HepG2 (cell line): Measurements from ENCODE around the gene ZCCHC8. TPM values are rescaled to one million over a fixed set of nuclear protein-coding genes. Genes with fewer than 3 reads are reported as not detected.

Source experiments
- FOXO1 ChIP-seq: sonication (generic); formaldehyde crosslinking; IDR thresholded peaks from 2 replicates; pipeline ENCODE4 v1.4.0; 2020; ENCODE audit warnings: missing genetic modification reagents
- GATAD2A ChIP-seq: IDR thresholded peaks from 2 replicates; pipeline ENCODE4 v1.6.1; 2016
- IKZF1 ChIP-seq: fragments of 450-650 bp; IDR thresholded peaks from 2 replicates; pipeline ENCODE4 v1.7.1; 2016
- KDM4B ChIP-seq: sonication (generic); formaldehyde crosslinking; IDR thresholded peaks from 2 replicates; pipeline ENCODE4 v1.4.0; 2020; ENCODE audit warnings: missing genetic modification reagents
- KDM5B ChIP-seq: sonication (generic); formaldehyde crosslinking; IDR thresholded peaks from 2 replicates; pipeline ENCODE4 v1.4.0; 2020; ENCODE audit warnings: missing genetic modification reagents, mild to moderate bottlenecking, borderline replicate concordance
- MED1 ChIP-seq: sonication (generic); formaldehyde crosslinking; IDR thresholded peaks from 2 replicates; pipeline ENCODE4 v1.4.0; 2020; ENCODE audit warnings: missing genetic modification reagents
- PAX8 ChIP-seq: sonication (generic); formaldehyde crosslinking; IDR thresholded peaks from 2 replicates; pipeline ENCODE4 v1.8.0; 2022; ENCODE audit warnings: mild to moderate bottlenecking, missing genetic modification reagents, borderline replicate concordance
- PRMT3 ChIP-seq: sonication (generic); formaldehyde crosslinking; IDR thresholded peaks from 2 replicates; pipeline ENCODE4 v1.8.1; 2022; ENCODE audit warnings: low read depth, mild to moderate bottlenecking, moderate library complexity, missing genetic modification reagents, borderline replicate concordance
- RARA ChIP-seq: IDR thresholded peaks from 2 replicates; pipeline ENCODE4 v1.6.1; 2016; ENCODE audit warnings: missing genetic modification reagents, missing compliant biosample characterization
- REL ChIP-seq: sonication (generic); formaldehyde crosslinking; conservative IDR thresholded peaks from 2 replicates; pipeline ENCODE4 v1.8.0; 2022; ENCODE audit warnings: mild to moderate bottlenecking, missing genetic modification reagents, moderate library complexity
- SAP130 ChIP-seq: IDR thresholded peaks from 2 replicates; pipeline ENCODE4 v1.6.1; 2016; ENCODE audit warnings: low read depth
- SMC3 ChIP-seq: IDR thresholded peaks from 2 replicates; pipeline ENCODE4 v1.6.1; 2011; ENCODE audit warnings: low read length, improper control_type of control experiment
- TOE1 ChIP-seq: sonication (generic); formaldehyde crosslinking; IDR thresholded peaks from 2 replicates; pipeline ENCODE4 v1.4.0; 2020; ENCODE audit warnings: mild to moderate bottlenecking, missing genetic modification reagents
- ZNF282 ChIP-seq: fragments of 450-650 bp; IDR thresholded peaks from 2 replicates; pipeline ENCODE4 v1.6.1; 2018; ENCODE audit not compliant: partially characterized antibody
- ZNF460 ChIP-seq: sonication (generic); formaldehyde crosslinking; IDR thresholded peaks from 2 replicates; pipeline ENCODE4 v1.5.1; 2020; ENCODE audit warnings: missing genetic modification reagents, mild to moderate bottlenecking, borderline replicate concordance
- polyA plus RNA-seq, 8 experiments: library from polyadenylated mRNA; depleted of rRNA in 3 of 8; stranded (reverse) in 7 of 8; unstranded in 1 of 8; fragments of >200 nt; fragmentation: Illumina TruSeq in 4 of 8; extraction: Trizol in 4 of 8; gene quantifications; 2 replicates each; pipeline versions ENCODE4 v1.2.1 to v1.2.3, GENCODE V29; 2011 to 2016; ENCODE audit warnings: low read depth in 4 of 8, missing spikeins in 1 of 8, mixed read lengths in 1 of 8; ENCODE audit not compliant: insufficient read depth in 1 of 8
- total RNA-seq, 5 experiments: library from RNA; depleted of rRNA; stranded (reverse); fragments of >200 nt; fragmentation: Illumina TruSeq; extraction: Trizol; gene quantifications; 2 replicates each; pipeline ENCODE4 v1.2.3, GENCODE V29; 2016; ENCODE audit warnings: low read depth in 1 of 5
- TF ChIP-seq, protein P1 (sequence below): sonication (generic); formaldehyde crosslinking; IDR thresholded peaks from 2 replicates; pipeline ENCODE4 v1.4.0; 2020; ENCODE audit warnings: missing genetic modification reagents
- TF ChIP-seq, protein P2 (sequence below): IDR thresholded peaks from 2 replicates; pipeline ENCODE4 v1.6.1; 2018; ENCODE audit warnings: missing genetic modification reagents
- TF ChIP-seq, protein P3 (sequence below): sonication (generic); formaldehyde crosslinking; IDR thresholded peaks from 2 replicates; pipeline ENCODE4 v1.9.0; 2021; ENCODE audit warnings: missing genetic modification reagents, mild to moderate bottlenecking, borderline replicate concordance
- TF ChIP-seq, protein P4 (sequence below): sonication (generic); formaldehyde crosslinking; IDR thresholded peaks from 2 replicates; pipeline ENCODE4 v1.5.1; 2020; ENCODE audit warnings: mild to moderate bottlenecking, missing genetic modification reagents, borderline replicate concordance

ZCCHC8 gene
- total and polyA plus RNA-seq, 2 of the 13 experiments (the other 11 are each of a cell fraction or from before 2014, with no cell fraction given): 18.6 to 20.9 TPM

DNA sequence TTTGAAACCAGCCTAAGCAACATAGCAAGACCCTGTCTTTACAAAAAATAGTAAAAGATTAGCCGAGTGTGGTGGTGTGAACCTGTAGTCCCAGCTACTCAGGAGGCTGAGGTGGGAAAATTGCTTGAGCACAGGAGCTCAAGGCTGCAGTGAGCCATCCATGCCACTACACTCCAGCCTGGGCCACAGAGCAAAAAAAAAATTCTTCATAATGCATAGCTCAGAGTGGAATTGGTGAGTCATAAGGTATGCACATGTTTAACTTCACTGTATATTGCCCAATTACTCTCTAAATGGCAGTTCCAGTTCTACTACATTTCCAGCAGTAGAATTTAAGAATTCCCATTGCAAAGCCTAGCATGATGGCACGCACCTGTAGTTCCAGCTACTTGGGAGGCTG lies 51.4 kb downstream of the ZCCHC8 start (continued):
- TF ChIP-seq, protein P1, sequence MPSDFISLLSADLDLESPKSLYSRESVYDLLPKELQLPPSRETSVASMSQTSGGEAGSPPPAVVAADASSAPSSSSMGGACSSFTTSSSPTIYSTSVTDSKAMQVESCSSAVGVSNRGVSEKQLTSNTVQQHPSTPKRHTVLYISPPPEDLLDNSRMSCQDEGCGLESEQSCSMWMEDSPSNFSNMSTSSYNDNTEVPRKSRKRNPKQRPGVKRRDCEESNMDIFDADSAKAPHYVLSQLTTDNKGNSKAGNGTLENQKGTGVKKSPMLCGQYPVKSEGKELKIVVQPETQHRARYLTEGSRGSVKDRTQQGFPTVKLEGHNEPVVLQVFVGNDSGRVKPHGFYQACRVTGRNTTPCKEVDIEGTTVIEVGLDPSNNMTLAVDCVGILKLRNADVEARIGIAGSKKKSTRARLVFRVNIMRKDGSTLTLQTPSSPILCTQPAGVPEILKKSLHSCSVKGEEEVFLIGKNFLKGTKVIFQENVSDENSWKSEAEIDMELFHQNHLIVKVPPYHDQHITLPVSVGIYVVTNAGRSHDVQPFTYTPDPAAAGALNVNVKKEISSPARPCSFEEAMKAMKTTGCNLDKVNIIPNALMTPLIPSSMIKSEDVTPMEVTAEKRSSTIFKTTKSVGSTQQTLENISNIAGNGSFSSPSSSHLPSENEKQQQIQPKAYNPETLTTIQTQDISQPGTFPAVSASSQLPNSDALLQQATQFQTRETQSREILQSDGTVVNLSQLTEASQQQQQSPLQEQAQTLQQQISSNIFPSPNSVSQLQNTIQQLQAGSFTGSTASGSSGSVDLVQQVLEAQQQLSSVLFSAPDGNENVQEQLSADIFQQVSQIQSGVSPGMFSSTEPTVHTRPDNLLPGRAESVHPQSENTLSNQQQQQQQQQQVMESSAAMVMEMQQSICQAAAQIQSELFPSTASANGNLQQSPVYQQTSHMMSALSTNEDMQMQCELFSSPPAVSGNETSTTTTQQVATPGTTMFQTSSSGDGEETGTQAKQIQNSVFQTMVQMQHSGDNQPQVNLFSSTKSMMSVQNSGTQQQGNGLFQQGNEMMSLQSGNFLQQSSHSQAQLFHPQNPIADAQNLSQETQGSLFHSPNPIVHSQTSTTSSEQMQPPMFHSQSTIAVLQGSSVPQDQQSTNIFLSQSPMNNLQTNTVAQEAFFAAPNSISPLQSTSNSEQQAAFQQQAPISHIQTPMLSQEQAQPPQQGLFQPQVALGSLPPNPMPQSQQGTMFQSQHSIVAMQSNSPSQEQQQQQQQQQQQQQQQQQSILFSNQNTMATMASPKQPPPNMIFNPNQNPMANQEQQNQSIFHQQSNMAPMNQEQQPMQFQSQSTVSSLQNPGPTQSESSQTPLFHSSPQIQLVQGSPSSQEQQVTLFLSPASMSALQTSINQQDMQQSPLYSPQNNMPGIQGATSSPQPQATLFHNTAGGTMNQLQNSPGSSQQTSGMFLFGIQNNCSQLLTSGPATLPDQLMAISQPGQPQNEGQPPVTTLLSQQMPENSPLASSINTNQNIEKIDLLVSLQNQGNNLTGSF (CRISPR knock-in tag): no peak
- TF ChIP-seq KDM4B (no peak), SMC3 (0 out of 2 replicates have a peak, but pooled peaks have one; percentile 2), RARA (peak; percentile 20; the same call in 1 of the 2 replicates), MED1 (0 out of 2 replicates have a peak, but pooled peaks have one; percentile 17), PRMT3 (CRISPR knock-in tag) (no peak), TOE1 (CRISPR knock-in tag) (no peak), FOXO1 (CRISPR knock-in tag) (no peak), PAX8 (CRISPR knock-in tag) (no peak), REL (CRISPR knock-in tag) (no peak), SAP130 (CRISPR knock-in tag) (peak; percentile 42; the same call in 1 of the 2 replicates), ZNF282 (no peak), GATAD2A (CRISPR knock-in tag) (peak; percentile 12; the same call in 1 of the 2 replicates), ZNF460 (CRISPR knock-in tag) (peak; percentile 94), KDM5B (CRISPR knock-in tag) (no peak), IKZF1 (no peak)
- TF ChIP-seq, protein P2, sequence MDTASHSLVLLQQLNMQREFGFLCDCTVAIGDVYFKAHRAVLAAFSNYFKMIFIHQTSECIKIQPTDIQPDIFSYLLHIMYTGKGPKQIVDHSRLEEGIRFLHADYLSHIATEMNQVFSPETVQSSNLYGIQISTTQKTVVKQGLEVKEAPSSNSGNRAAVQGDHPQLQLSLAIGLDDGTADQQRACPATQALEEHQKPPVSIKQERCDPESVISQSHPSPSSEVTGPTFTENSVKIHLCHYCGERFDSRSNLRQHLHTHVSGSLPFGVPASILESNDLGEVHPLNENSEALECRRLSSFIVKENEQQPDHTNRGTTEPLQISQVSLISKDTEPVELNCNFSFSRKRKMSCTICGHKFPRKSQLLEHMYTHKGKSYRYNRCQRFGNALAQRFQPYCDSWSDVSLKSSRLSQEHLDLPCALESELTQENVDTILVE (CRISPR knock-in tag): no peak
- TF ChIP-seq, protein P3, sequence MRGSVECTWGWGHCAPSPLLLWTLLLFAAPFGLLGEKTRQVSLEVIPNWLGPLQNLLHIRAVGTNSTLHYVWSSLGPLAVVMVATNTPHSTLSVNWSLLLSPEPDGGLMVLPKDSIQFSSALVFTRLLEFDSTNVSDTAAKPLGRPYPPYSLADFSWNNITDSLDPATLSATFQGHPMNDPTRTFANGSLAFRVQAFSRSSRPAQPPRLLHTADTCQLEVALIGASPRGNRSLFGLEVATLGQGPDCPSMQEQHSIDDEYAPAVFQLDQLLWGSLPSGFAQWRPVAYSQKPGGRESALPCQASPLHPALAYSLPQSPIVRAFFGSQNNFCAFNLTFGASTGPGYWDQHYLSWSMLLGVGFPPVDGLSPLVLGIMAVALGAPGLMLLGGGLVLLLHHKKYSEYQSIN (CRISPR knock-in tag): no peak
- TF ChIP-seq, protein P4, sequence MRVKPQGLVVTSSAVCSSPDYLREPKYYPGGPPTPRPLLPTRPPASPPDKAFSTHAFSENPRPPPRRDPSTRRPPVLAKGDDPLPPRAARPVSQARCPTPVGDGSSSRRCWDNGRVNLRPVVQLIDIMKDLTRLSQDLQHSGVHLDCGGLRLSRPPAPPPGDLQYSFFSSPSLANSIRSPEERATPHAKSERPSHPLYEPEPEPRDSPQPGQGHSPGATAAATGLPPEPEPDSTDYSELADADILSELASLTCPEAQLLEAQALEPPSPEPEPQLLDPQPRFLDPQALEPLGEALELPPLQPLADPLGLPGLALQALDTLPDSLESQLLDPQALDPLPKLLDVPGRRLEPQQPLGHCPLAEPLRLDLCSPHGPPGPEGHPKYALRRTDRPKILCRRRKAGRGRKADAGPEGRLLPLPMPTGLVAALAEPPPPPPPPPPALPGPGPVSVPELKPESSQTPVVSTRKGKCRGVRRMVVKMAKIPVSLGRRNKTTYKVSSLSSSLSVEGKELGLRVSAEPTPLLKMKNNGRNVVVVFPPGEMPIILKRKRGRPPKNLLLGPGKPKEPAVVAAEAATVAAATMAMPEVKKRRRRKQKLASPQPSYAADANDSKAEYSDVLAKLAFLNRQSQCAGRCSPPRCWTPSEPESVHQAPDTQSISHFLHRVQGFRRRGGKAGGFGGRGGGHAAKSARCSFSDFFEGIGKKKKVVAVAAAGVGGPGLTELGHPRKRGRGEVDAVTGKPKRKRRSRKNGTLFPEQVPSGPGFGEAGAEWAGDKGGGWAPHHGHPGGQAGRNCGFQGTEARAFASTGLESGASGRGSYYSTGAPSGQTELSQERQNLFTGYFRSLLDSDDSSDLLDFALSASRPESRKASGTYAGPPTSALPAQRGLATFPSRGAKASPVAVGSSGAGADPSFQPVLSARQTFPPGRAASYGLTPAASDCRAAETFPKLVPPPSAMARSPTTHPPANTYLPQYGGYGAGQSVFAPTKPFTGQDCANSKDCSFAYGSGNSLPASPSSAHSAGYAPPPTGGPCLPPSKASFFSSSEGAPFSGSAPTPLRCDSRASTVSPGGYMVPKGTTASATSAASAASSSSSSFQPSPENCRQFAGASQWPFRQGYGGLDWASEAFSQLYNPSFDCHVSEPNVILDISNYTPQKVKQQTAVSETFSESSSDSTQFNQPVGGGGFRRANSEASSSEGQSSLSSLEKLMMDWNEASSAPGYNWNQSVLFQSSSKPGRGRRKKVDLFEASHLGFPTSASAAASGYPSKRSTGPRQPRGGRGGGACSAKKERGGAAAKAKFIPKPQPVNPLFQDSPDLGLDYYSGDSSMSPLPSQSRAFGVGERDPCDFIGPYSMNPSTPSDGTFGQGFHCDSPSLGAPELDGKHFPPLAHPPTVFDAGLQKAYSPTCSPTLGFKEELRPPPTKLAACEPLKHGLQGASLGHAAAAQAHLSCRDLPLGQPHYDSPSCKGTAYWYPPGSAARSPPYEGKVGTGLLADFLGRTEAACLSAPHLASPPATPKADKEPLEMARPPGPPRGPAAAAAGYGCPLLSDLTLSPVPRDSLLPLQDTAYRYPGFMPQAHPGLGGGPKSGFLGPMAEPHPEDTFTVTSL (CRISPR knock-in tag): peak; percentile 32; the same call in 1 of the 2 replicates
